SU-DHL-6 (cell line): ENCODE data around the gene IL4R.

ENCODE experiments used
- H2AFZ ChIP-seq: fragments of 200-600 bp; sonication (generic); 2 replicates; pipeline ENCODE4 v1.6.1; 2014; ENCODE audit warnings: low read depth, mild to moderate bottlenecking, moderate library complexity, mixed read lengths, antibody characterized with exemption, low read length; ENCODE audit not compliant: severe bottlenecking
- H3F3A ChIP-seq: fragments of 200-600 bp; shearing (Covaris generic); 2 replicates; pipeline ENCODE4 v1.6.0; 2016; ENCODE audit warnings: antibody characterized with exemption, mild to moderate bottlenecking; ENCODE audit not compliant: insufficient read depth
- H3K27ac ChIP-seq: fragments of 200-600 bp; sonication (generic); 2 replicates; pipeline ENCODE4 v1.5.1; 2016; ENCODE audit warnings: low read depth, mild to moderate bottlenecking, low read length, moderate library complexity, mixed read lengths
- H3K27me3 ChIP-seq: fragments of 200-600 bp; sonication (generic), shearing (Covaris generic); 2 replicates; pipeline ENCODE4 v1.6.0; 2014; ENCODE audit warnings: mild to moderate bottlenecking, low read length
- H3K36me3 ChIP-seq: fragments of 200-600 bp; sonication (generic); 2 replicates; pipeline ENCODE4 v1.6.1; 2014; ENCODE audit warnings: mild to moderate bottlenecking, low read length, mixed read lengths
- H3K4me2 ChIP-seq: fragments of 300-600, 200-600 bp; shearing (Covaris generic), sonication (generic); 2 replicates; pipeline ENCODE4 v1.6.0; 2014; ENCODE audit warnings: low read length, low read depth, mild to moderate bottlenecking; ENCODE audit not compliant: poor library complexity, severe bottlenecking
- H3K4me3 ChIP-seq: fragments of 200-600 bp; sonication (generic); 2 replicates; pipeline ENCODE4 v1.5.1; 2014; ENCODE audit warnings: antibody characterized with exemption, low read length, mild to moderate bottlenecking, mixed read lengths; ENCODE audit not compliant: insufficient read depth, poor library complexity, severe bottlenecking
- H3K79me2 ChIP-seq: fragments of 200-600 bp; sonication (generic); 2 replicates; pipeline ENCODE4 v1.6.1; 2014; ENCODE audit warnings: mild to moderate bottlenecking, low read length, moderate library complexity; ENCODE audit not compliant: insufficient read depth
- H3K9ac ChIP-seq: fragments of 200-600 bp; sonication (generic); 2 replicates; pipeline ENCODE4 v1.7.0; 2014; ENCODE audit warnings: mild to moderate bottlenecking, low read length
- H3K9me2 ChIP-seq: fragments of 200-600 bp; sonication (generic); replicated peaks from 2 replicates; pipeline ENCODE4 v1.6.1; 2014; ENCODE audit warnings: low read length; ENCODE audit not compliant: insufficient read depth
- H3K9me3 ChIP-seq: fragments of 200-600 bp; sonication (generic); 2 replicates; pipeline ENCODE4 v1.6.1; 2014; ENCODE audit warnings: low read length, mixed read lengths; ENCODE audit not compliant: insufficient read depth
- H4K20me1 ChIP-seq: fragments of 200-600 bp; sonication (generic); 2 replicates; pipeline ENCODE4 v1.6.1; 2014; ENCODE audit warnings: low read depth, mild to moderate bottlenecking, antibody characterized with exemption, low read length, moderate library complexity, mixed read lengths
- EZH2phosphoT487 ChIP-seq: fragments of 200-600 bp; sonication (generic), shearing (Covaris generic); conservative IDR thresholded peaks from 2 replicates; pipeline ENCODE4 v1.6.1; 2018; ENCODE audit warnings: mild to moderate bottlenecking, antibody characterized with exemption, low read length, moderate library complexity, mixed read lengths
- TF ChIP-seq, protein P1 (sequence below): fragments of 200-600 bp; sonication (generic); IDR thresholded peaks from one replicate; pipeline ENCODE4 v1.5.1; 2017; ENCODE audit warnings: antibody characterized with exemption, mild to moderate bottlenecking, low read length, moderate library complexity; ENCODE audit not compliant: insufficient read depth, poor library complexity, severe bottlenecking

IL4R gene

GRCh38 chr16:27362570-27363245 is 48.9 kb downstream of the IL4R start:
- TF ChIP-seq, protein P1, sequence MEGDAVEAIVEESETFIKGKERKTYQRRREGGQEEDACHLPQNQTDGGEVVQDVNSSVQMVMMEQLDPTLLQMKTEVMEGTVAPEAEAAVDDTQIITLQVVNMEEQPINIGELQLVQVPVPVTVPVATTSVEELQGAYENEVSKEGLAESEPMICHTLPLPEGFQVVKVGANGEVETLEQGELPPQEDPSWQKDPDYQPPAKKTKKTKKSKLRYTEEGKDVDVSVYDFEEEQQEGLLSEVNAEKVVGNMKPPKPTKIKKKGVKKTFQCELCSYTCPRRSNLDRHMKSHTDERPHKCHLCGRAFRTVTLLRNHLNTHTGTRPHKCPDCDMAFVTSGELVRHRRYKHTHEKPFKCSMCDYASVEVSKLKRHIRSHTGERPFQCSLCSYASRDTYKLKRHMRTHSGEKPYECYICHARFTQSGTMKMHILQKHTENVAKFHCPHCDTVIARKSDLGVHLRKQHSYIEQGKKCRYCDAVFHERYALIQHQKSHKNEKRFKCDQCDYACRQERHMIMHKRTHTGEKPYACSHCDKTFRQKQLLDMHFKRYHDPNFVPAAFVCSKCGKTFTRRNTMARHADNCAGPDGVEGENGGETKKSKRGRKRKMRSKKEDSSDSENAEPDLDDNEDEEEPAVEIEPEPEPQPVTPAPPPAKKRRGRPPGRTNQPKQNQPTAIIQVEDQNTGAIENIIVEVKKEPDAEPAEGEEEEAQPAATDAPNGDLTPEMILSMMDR = no peak
- TF ChIP-seq EZH2phosphoT487 = no peak
- H3K9ac ChIP-seq = no peak overlapping the region

DNA sequence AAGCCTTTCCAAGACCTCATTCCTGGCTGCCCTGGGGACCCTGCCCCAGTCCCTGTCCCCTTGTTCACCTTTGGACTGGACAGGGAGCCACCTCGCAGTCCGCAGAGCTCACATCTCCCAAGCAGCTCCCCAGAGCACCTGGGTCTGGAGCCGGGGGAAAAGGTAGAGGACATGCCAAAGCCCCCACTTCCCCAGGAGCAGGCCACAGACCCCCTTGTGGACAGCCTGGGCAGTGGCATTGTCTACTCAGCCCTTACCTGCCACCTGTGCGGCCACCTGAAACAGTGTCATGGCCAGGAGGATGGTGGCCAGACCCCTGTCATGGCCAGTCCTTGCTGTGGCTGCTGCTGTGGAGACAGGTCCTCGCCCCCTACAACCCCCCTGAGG is 49.5 kb downstream of the IL4R start:
- Histone ChIP-seq H3K9me2 (no peaks in the 10 kb centered on the region), H3K4me3 (no peak overlapping the region), H2AFZ (no peak overlapping the region), H3K27me3 (no peaks in the 10 kb centered on the region), H3K27ac (no peak overlapping the region), H3K9ac (no peak overlapping the region), H4K20me1 (no peaks in the 10 kb centered on the region), H3F3A (peaks cover 34% of the 10 kb centered on the region), H3K79me2 (no peaks in the 10 kb centered on the region), H3K36me3 (peaks cover 20% of the 10 kb centered on the region), H3K9me3 (no peaks in the 10 kb centered on the region), H3K4me2 (no peak overlapping the region)
- TF ChIP-seq EZH2phosphoT487 = no peak
- TF ChIP-seq, protein P1 = no peak

More at GRCh38 chr16:27362570-27363245, 48.9 kb downstream of the IL4R start:
- Histone ChIP-seq H3K36me3 (peaks cover 23% of the 10 kb centered on the region), H3K27ac (no peak overlapping the region), H3K27me3 (no peaks in the 10 kb centered on the region), H4K20me1 (no peaks in the 10 kb centered on the region), H3K79me2 (no peaks in the 10 kb centered on the region), H2AFZ (no peak overlapping the region), H3K9me3 (no peaks in the 10 kb centered on the region), H3F3A (peaks cover 31% of the 10 kb centered on the region), H3K4me3 (no peak overlapping the region), H3K4me2 (no peak overlapping the region), H3K9me2 (no peaks in the 10 kb centered on the region)

GRCh38 chr16:27363797-27364196 is 50.0 kb downstream of the IL4R start:
- Histone ChIP-seq H3K9me2 (no peaks in the 10 kb centered on the region), H2AFZ (no peak overlapping the region), H3K27ac (no peak overlapping the region), H3K9ac (no peak overlapping the region), H3K4me3 (no peak overlapping the region), H3K36me3 (peaks cover 15% of the 10 kb centered on the region), H3K27me3 (no peaks in the 10 kb centered on the region), H3K79me2 (no peaks in the 10 kb centered on the region), H3K4me2 (no peak overlapping the region), H4K20me1 (no peaks in the 10 kb centered on the region), H3K9me3 (no peaks in the 10 kb centered on the region), H3F3A (peaks cover 34% of the 10 kb centered on the region)
- TF ChIP-seq, protein P1 = no peak
- TF ChIP-seq EZH2phosphoT487 = no peak
